Hindlimb muscle (tissue), 1 donor: ENCODE data around the gene TAOK1. TPM values are rescaled to one million over a fixed set of nuclear protein-coding genes. Genes with fewer than 3 reads are reported as not detected.
"Not testable (repeated sequence)": the region's sequence is repeated elsewhere in the genome, so short reads cannot be mapped to it uniquely, and the experiment has no call there.

Experiments used
- DNase-seq: peaks from one replicate; pipeline ENCODE4 v3.0.0-alpha.2; 2013
- polyA plus RNA-seq: library from polyadenylated mRNA; unstranded; fragments of 120-200 nt; gene quantifications from one replicate; pipeline ENCODE4 v1.2.1, GENCODE V29; 2013; ENCODE audit not compliant: insufficient read length

The TAOK1 gene
- polyA plus RNA-seq, result 29.9 TPM

DNA sequence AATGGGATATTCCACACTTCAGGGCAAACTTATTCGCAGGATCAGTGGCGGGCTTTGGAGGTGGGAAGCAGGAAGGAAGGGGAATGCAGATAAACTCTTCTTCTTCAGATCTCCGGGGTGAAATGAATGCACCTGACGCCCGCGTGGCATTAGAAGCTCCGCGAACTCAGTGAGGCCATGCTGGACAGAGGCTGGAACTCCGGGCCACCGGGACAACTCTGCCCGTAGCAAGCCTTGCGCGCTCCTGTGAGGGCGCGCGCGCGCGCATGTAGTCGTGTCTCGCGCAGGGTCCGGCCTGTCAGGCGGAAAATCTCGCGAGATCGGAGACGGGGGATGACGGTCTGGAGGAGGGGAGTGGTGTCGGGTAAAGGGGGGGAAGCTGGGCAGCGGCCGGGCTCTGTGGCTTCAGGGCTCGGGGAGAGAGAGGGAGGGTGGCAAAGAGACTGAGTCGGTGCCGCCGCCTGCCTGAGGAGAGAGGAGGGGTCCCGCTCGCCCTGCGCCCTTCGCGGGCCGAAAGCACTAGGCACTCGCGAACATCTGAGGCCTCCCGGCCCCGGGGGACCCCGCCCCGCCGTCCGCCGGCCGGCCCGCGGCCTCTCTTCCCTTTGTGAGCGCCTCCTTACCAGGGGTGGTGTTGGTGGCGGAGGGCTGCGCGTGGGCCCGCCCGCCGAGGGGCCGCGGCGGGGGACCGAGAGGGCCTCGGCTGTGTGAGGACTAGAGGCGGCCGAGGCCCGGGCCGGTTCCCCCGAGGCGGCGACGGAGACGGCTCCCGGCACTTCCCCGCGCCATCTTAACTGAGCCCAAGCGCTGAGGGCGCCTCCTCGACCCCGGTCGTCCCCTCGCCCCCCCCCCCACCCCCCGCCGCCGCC is at the start of gene TAOK1:
Gene TAOK1 (plus strand): TSS at position 382 of the 869 bp plus-strand sequence. CDS start 61,186 bp downstream, outside the sequence.
- DNase-seq, result peak; percentile 100

DNA sequence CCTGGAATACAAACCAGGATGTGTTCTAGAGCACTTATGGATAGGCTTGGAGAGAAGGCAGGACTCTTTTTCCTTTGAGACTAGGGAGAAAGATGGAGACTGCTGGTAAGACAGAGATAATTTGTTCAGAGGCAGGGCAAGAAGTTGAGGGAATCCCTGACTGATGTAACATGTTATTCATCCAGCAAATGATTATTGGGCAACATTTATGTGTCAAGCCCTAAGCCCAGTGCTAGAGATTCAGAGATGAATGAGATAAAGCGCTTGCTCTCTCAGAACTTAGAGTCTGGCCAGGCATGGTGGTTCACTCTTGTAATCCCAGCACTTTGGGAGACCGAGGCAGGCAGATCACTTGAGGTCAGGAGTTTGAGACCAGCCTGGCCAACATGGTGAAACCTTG is 48.4 kb upstream of the TAOK1 start:
- no peak for DNase-seq

DNA sequence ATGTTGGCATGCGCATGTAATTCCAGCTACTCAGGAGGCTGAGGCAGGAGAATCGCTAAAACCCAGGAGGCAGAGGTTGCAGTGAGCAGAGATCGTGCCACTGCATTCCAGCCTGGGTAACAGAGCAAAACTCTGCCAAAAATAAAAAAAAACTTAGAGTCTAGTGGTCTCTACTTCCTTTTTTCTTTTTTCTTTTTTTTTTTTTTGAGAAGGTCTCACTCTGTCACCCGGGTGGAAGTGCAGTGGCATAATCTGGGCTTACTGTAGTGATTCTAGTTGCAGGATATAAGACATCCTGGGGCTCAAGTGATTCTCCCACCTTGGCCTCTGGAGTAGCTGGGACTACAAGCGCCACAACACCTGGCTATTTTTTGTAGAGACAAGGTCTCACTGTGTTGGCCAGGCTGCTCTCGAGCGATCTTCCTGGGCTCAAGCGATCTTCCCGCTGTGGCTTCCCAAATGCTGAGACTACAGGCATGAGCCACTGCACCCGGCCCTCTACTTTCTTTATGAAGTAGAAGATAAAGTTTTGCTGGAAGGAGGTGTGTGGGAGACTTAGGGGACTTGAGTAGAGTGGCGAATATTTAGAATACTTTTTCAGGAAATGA is 47.9 kb upstream of the TAOK1 start:
- DNase-seq, result no peak

DNA sequence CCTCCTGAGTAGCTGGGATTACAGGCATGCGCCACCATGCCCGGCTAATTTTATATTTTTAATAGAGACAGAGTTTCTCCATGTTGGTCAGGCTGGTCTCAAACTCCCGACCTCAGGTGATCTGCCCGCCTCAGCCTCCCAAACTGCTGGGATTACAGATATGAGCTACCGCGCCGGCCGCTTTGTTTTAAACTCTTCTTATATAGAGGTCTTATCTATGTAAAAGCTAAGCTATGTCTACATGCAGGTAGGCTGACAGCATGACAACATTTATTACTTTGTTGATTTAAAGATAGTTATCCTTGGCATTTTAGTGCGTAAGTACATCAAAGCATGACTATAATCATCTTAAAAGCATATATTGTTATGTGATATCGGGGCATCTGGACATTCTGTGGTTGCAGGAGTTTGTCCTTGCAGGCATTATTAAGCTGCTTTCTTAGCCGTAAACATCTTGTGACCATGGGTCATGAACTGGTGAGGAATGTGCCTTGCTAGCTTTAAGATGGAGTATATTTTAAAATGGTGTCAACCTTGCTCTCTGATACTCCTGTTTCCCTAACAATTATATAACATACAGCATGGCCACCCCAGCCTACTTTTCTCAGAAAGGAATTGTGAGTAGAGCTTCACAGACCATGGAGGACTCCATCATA is 45.8 kb upstream of the TAOK1 start:
- DNase-seq, result no peak

DNA sequence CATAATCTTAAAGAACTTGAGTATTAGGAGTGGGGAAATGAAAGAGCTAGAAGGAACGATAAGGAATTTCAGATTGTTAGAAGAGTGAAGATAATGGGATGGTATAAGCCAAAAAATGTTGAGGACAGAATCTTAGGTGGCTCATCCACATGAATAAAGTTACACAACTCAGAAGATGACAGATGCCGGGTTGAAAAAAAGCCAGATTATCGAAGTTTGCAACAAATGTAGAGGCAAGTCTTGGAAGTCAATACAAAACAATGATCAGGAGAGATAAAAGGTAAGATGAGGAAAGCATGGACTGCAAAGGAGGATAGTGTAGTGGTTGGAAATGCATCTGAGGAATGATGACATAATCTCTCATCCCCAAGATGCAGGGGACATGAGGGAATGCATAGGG is 45.1 kb upstream of the TAOK1 start:
- no peak for DNase-seq

DNA sequence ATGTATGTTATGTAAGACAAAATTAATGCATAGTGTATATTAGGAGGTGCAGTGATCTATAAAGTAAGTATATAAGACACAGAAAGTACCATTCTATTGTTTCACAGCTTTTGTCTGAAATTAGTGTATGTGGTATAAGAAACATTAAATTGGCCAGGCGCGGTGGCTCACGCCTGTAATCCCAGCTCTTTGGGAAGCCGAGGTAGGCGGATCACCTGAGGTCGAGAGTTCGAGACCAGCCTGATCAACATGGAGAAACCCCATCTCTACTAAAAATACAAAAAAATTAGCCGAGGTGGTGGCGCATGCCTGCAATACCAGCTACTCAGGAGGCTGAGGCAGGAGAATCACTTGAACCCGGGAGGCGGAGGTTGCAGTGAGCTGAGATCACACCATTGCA is 44.7 kb upstream of the TAOK1 start:
- DNase-seq, result not testable (repeated sequence)

DNA sequence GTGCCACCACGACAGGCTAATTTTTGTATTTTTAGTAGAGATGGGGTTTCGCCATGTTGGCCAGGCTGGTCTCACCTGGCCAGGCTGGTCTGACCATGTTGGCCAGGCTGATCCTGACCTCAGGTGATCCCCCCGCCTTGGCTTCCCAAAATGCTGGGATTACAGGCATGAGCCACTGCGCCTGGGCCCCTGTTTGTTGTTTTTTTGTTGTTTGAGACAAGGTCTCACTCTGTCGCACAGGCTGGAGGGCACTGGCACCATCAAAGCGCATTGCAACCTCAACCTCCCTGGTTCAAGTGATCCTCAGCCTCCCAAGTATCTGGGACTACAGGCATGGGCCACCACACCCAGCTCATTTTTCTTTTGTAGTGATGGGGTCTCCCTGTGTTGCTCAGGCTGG is 43.7 kb upstream of the TAOK1 start:
- no peak for DNase-seq

DNA sequence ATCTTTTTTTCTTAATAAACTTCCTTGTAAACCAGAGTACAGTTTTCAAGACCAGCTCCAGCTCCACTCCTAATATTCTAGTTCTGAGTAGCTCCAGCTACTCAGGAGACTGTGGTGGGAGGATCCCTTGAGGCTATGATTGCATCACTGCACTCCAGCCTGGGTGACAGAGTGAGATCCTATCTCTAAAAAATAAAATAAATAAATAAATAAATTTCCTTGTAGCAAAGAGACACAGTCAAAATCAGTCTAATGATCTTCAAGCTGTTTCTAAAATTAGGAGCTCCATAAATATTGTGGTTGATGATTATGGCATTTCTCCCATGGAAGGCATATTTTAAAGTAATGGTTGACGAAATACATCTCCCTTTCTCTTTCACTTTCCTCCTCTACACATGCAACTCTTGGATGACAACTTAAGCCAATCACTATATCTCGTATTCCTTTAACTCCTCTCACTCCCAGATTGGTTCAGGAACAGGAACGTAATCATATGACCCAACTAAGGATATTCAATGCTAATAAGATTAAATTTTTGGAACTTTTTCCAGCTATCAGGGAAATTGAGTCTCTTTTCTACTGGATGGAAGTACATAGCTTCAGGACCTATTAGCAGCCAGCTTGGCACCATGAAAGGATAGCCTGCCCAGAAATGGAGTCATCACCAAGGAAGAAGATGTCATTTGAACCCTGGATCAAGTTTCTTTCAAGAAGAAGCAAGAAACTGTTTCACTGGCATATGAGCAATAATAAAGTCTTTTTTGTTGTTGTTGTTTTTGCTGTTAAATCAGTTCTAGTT is 42.1 kb upstream of the TAOK1 start:
- no peak for DNase-seq

DNA sequence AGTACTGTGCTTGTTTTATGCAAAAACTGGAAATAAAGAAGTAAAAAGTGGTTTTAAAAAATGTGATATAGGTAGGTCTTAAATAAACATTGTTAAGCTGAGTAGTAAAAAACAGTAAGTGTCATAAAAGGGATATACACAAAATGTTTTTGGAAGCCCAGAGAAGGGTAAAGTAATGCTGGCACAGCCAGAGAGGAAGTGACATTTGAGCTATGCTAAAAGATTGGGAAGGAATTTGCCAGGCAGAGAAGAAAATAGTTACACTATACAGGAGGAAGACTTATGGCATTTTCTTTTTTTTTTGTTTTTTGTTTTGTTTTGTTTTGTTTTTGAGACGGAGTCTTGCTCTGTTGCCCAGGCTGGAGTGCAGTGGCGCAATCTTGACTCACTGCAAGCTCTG is 40.8 kb upstream of the TAOK1 start:
- no peak for DNase-seq

DNA sequence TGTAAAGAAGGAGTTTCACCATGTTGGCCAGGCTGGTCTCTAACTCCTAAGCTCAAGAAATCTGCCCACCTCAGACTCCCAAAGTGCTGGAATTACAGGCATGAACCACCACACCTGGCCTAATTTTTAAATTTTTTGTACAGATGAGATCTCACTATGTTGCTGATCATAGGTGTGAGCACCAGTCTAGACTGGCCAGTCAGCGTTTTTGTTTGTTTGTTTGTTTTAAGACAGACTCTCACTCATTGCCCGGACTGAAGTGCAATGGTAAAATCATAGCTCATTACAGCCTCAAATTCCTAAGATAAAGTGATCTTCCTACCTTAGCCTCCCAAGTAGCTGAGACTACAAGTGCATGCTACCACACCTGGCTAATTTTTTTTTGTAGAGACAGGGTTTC is 38.0 kb upstream of the TAOK1 start:
- DNase-seq, result no peak

DNA sequence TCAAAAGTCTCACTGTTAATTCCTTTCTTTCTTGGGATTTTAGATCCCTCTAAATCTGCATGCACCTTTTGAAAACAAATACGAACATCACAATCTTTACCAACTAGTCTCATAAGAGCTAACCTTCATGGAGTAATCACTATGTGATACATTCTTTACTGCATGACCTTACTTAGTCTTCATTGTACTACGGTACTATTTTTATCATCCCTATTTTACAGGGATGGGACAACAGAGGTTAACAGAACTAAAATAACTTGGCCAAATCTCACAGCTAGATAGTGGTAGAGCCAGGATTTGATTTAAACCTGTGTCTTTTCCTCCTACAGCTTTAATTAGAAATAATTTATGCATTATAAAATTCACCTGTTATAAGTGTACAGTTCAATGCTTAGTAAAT is 32.9 kb upstream of the TAOK1 start:
- DNase-seq, result no peak

GRCh38 chr17:29357821-29358232 is 32.3 kb upstream of the TAOK1 start:
- DNase-seq, result no peak

DNA sequence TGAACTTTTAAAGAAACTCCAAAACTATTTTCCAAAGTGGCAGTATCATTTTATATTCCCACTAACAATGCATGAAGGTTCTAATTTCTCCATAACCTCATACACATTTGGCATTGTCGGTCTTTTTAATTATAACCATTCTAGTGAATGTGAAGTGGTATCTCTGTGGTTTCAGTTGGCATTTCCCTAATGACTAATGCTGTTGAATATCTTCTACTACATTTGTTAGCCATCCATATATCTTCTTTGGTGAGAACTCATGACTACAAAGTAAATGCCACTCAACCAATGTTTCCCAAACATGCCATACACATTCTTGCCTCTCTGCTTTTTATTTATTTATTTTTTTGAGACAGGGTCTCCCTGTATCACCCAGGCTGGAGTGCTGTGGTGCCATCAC is 31.7 kb upstream of the TAOK1 start:
- no peak for DNase-seq

GRCh38 chr17:29359777-29360176 is 30.4 kb upstream of the TAOK1 start:
- no peak for DNase-seq

GRCh38 chr17:29363716-29364115 is 26.4 kb upstream of the TAOK1 start:
- no peak for DNase-seq

DNA sequence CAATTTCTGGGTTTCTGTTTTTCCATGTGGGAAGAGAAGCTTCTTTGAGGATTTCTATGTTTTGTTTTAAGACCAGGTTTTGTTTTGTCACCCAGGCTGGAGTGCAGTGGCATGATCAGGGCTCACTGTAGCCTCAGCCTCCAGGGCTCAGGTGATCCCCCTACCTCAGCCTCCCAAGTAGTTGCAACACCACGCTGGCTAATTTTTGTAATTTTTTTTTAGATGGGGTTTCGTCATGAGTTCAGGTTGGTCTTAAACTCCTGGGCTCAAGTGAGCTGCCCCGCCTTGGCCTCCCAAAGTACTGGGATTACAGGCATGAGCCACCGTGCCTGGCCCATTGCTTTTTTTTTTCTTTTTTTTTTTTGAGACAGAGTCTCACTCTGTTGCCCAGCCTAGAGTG is 25.5 kb upstream of the TAOK1 start:
- no peak for DNase-seq

GRCh38 chr17:29368161-29368560 is 22.0 kb upstream of the TAOK1 start:
- DNase-seq, result no peak

DNA sequence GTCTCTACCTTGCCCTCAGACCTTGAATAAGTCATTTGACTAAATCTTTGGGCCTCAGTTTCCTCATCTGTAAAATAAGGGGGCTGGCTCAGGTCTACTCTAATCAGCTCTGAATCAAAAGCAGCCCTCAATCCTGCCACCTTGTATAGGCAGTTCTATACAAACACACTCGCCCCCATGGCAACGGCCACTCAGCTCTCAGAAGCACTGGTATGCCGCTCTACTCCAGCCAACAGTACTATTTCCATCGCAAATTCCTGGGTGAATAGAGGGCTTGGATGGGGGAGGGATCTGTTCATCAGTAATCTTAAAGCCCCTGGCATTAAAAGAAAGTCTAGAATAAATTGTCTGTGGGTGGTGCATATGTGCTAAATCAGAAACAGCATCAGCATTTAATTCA is 21.2 kb upstream of the TAOK1 start:
- DNase-seq, result no peak

- DNase-seq, result peak; percentile 62
These were observed 20.1 kb upstream of the TAOK1 start for GRCh38 chr17:29369831-29370735.

DNA sequence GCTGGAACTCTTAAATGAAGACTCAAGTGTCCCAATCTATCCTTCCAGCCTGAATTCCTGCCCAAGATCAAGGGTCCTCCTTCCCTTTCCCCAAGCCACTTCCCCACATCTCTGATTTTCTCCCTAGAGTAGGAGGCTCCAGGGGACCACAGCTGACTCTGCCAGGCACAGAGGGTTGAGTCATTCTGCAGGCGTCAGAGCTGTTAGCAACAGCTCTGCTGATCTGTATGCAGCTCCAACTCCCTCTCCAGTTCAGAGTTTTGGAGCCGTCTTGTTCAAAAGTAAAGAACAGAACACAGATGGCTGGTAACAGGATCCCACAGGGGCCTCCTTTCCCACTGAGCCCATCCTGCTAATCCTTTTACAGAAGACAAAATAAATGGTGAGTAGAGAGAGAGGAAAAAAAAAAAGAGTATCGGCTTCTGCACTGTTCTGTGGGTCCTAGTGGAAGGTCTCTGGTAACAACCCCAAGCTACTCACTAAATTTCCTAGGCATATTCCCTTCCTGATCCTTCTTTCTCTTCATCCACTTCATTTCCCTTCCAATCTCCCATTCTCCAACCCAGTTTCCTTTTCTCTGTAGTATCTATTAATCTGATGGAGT is 13.4 kb upstream of the TAOK1 start:
- DNase-seq, result peak; percentile 11

GRCh38 chr17:29378500-29378899 is 11.7 kb upstream of the TAOK1 start:
- no peak for DNase-seq
